Astrocyte (in vitro differentiated cells and primary cell): ENCODE results near the gene ECI2. TPM values are rescaled to one million over a fixed set of nuclear protein-coding genes. Genes with fewer than 3 reads are reported as not detected.

Source experiments
- DNase-seq: peaks from one replicate; pipeline ENCODE4 v3.0.0-alpha.2; 2010; ENCODE audit warnings: low read depth
- FAIRE-seq: peaks from 2 replicates; lab custom pipeline; 2011; peaks lifted over from hg19 to GRCh38; lab: Jason Lieb, UNC
- H2AFZ ChIP-seq: 2 replicates; pipeline ENCODE4 v1.6.0; 2012; ENCODE audit warnings: low read depth, low read length, inconsistent platforms
- H3K27ac ChIP-seq: 2 replicates; pipeline ENCODE4 v1.5.1; 2011; ENCODE audit warnings: low read depth, low read length, inconsistent platforms
- H3K27me3 ChIP-seq: 2 replicates; pipeline ENCODE4 v1.6.0; 2011; ENCODE audit warnings: low read length, inconsistent platforms; ENCODE audit not compliant: insufficient read depth
- H3K36me3 ChIP-seq: 2 replicates; pipeline ENCODE4 v1.5.1; 2011; ENCODE audit warnings: low read length, inconsistent platforms; ENCODE audit not compliant: insufficient read depth
- H3K4me1 ChIP-seq: 2 replicates; pipeline ENCODE4 v1.5.1; 2011; ENCODE audit warnings: low read length, inconsistent platforms; ENCODE audit not compliant: insufficient read depth
- H3K4me2 ChIP-seq: 2 replicates; pipeline ENCODE4 v1.6.0; 2012; ENCODE audit warnings: low read length, inconsistent platforms
- H3K4me3 ChIP-seq: 2 replicates; pipeline ENCODE4 v1.5.1; 2011; ENCODE audit warnings: low read depth, mild to moderate bottlenecking, low read length, inconsistent platforms; ENCODE audit not compliant: insufficient read depth
- H3K79me2 ChIP-seq: 2 replicates; pipeline ENCODE4 v1.6.0; 2012; ENCODE audit warnings: mild to moderate bottlenecking, low read length, inconsistent platforms; ENCODE audit not compliant: insufficient read depth
- H3K9ac ChIP-seq: 2 replicates; pipeline ENCODE4 v1.6.0; 2012; ENCODE audit warnings: mild to moderate bottlenecking, low read length, inconsistent platforms
- H3K9me3 ChIP-seq: 2 replicates; pipeline ENCODE4 v1.5.1; 2012; ENCODE audit warnings: low read depth, mild to moderate bottlenecking, low read length, inconsistent platforms; ENCODE audit not compliant: insufficient read depth
- H4K20me1 ChIP-seq: 2 replicates; pipeline ENCODE4 v1.6.0; 2012; ENCODE audit warnings: low read length, inconsistent platforms; ENCODE audit not compliant: insufficient read depth
- H3K27ac Mint-ChIP-seq: one replicate; pipeline ENCODE4 v1.8.0; 2021; ENCODE audit warnings: mild to moderate bottlenecking, mixed read lengths; ENCODE audit not compliant: unreplicated experiment
- H3K27me3 Mint-ChIP-seq: one replicate; pipeline ENCODE4 v1.8.0; 2021; ENCODE audit warnings: low read depth, mixed read lengths; ENCODE audit not compliant: unreplicated experiment
- H3K36me3 Mint-ChIP-seq: one replicate; pipeline ENCODE4 v1.8.0; 2021; ENCODE audit warnings: low read depth, mixed read lengths; ENCODE audit not compliant: unreplicated experiment
- H3K4me1 Mint-ChIP-seq: one replicate; pipeline ENCODE4 v1.8.0; 2021; ENCODE audit warnings: low read depth, mixed read lengths; ENCODE audit not compliant: unreplicated experiment
- H3K4me3 Mint-ChIP-seq: one replicate; pipeline ENCODE4 v1.8.0; 2021; ENCODE audit warnings: mild to moderate bottlenecking, moderate library complexity, mixed read lengths; ENCODE audit not compliant: unreplicated experiment
- H3K9me3 Mint-ChIP-seq: one replicate; pipeline ENCODE4 v1.8.0; 2021; ENCODE audit warnings: mild to moderate bottlenecking, mixed read lengths; ENCODE audit not compliant: unreplicated experiment
- CTCF ChIP-seq: IDR thresholded peaks from 2 replicates; pipeline ENCODE4 v1.5.1; 2011; ENCODE audit warnings: low read depth, mild to moderate bottlenecking, inconsistent platforms, low read length, moderate library complexity; ENCODE audit not compliant: insufficient read depth
- EZH2 ChIP-seq: IDR thresholded peaks from 2 replicates; pipeline ENCODE4 v1.6.1; 2012; ENCODE audit warnings: mild to moderate bottlenecking, low read length, inconsistent platforms; ENCODE audit not compliant: insufficient read depth
- total RNA-seq: library from RNA; stranded (reverse); gene quantifications from 2 replicates; pipeline ENCODE4 v1.2.1, GENCODE V29; 2021

ECI2 gene
- total RNA-seq, 1 donor from 2014 or later: 52.5 TPM

- FAIRE-seq (no peak), DNase-seq (no peak)
- Mint-ChIP-seq H3K4me1 (no peaks in the 10 kb centered on the region), H3K27me3 (peaks cover 12% of the 10 kb centered on the region), H3K4me3 (no peak overlapping the region), H3K36me3 (no peaks in the 10 kb centered on the region), H3K9me3 (no peaks in the 10 kb centered on the region), H3K27ac (no peak overlapping the region)
- TF ChIP-seq EZH2 (no peak), CTCF (no peak)
- no peaks in the 10 kb centered on the region for H3K79me2 ChIP-seq
- H3K4me1 ChIP-seq: no peaks in the 10 kb centered on the region
- H3K4me2 ChIP-seq: no peak overlapping the region
- no peak overlapping the region for H3K27ac ChIP-seq
- no peaks in the 10 kb centered on the region for H3K36me3 ChIP-seq
- no peak overlapping the region for H2AFZ ChIP-seq
- no peaks in the 10 kb centered on the region for H3K9me3 ChIP-seq
- no peaks in the 10 kb centered on the region for H4K20me1 ChIP-seq
- H3K4me3 ChIP-seq: no peak overlapping the region
- no peaks in the 10 kb centered on the region for H3K27me3 ChIP-seq
- H3K9ac ChIP-seq: no peak overlapping the region
Measured at GRCh38 chr6:4088704-4089103, 46.7 kb downstream of the ECI2 start.

- H3K27me3 Mint-ChIP-seq: peaks cover 9% of the 10 kb centered on the region
- no peaks in the 10 kb centered on the region for H3K4me1 Mint-ChIP-seq
- H3K36me3 Mint-ChIP-seq: no peaks in the 10 kb centered on the region
- Histone ChIP-seq H3K4me2 (no peak overlapping the region), H3K27ac (no peak overlapping the region), H3K9ac (no peak overlapping the region), H3K79me2 (no peaks in the 10 kb centered on the region), H2AFZ (no peak overlapping the region), H3K4me1 (no peaks in the 10 kb centered on the region), H3K27me3 (no peaks in the 10 kb centered on the region), H4K20me1 (no peaks in the 10 kb centered on the region), H3K9me3 (no peaks in the 10 kb centered on the region), H3K36me3 (no peaks in the 10 kb centered on the region), H3K4me3 (no peak overlapping the region)
- H3K9me3 Mint-ChIP-seq: no peaks in the 10 kb centered on the region
- DNase-seq (peak; percentile 37), FAIRE-seq (no peak)
- H3K4me3 Mint-ChIP-seq: no peak overlapping the region
- no peak for TF ChIP-seq EZH2
- no peak for TF ChIP-seq CTCF
- no peak overlapping the region for H3K27ac Mint-ChIP-seq
Measured at GRCh38 chr6:4085332-4085700, 50.1 kb downstream of the ECI2 start.

- Histone ChIP-seq H3K36me3 (no peaks in the 10 kb centered on the region), H3K9me3 (no peaks in the 10 kb centered on the region), H3K4me3 (no peak overlapping the region), H3K79me2 (no peaks in the 10 kb centered on the region), H2AFZ (peak overlapping the region; percentile 19), H3K4me2 (peak overlapping the region; percentile 4), H3K9ac (no peak overlapping the region), H4K20me1 (no peaks in the 10 kb centered on the region), H3K27ac (no peak overlapping the region), H3K4me1 (no peaks in the 10 kb centered on the region), H3K27me3 (no peaks in the 10 kb centered on the region)
- Mint-ChIP-seq H3K9me3 (no peaks in the 10 kb centered on the region), H3K27ac (no peak overlapping the region), H3K4me1 (no peaks in the 10 kb centered on the region), H3K36me3 (no peaks in the 10 kb centered on the region), H3K27me3 (peaks cover 9% of the 10 kb centered on the region), H3K4me3 (no peak overlapping the region)
- TF ChIP-seq CTCF (no peak), EZH2 (no peak)
- DNase-seq: no peak
- no peak for FAIRE-seq
Measured at GRCh38 chr6:4084444-4085331, 50.7 kb downstream of the ECI2 start.
